ENCODE measurements around the gene NXT1. TPM values are rescaled to one million over a fixed set of nuclear protein-coding genes. Genes with fewer than 3 reads are reported as not detected.
"Not testable (repeated sequence)": the region's sequence is repeated elsewhere in the genome, so short reads cannot be mapped to it uniquely, and the experiment has no call there.

Gene NXT1
- polyA plus RNA-seq, 4 donors: 4.9 to 22.2 (median 13.7) TPM

DNA sequence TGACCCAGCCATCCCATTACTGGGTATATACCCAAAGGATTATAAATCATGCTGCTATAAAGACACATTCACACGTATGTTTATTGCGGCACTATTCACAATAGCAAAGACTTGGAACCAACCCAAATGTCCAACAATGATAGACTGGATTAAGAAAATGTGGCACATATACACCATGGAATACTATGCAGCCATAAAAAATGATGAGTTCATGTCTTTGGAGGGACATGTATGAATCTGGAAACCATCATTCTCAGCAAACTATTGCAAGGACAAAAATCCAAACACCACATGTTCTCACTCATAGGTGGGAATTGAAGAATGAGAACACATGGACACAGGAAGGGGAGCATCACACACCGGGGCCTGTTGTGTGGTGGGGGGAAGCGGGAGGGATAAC, 43.2 kb upstream of the NXT1 start:
- DNase-seq; H3K9me3 ChIP-seq (ENCODE audit: control insufficient read depth in 2 of 2, insufficient read depth in 1 of 2, low read depth in 1 of 2, low read length in 1 of 2); H3K27me3 ChIP-seq (ENCODE audit: control insufficient read depth in 3 of 3, insufficient read depth in 3 of 3, low read length in 3 of 3); H3K27ac ChIP-seq (ENCODE audit: low read depth in 1 of 3, low read length in 2 of 3); H3K36me3 ChIP-seq (ENCODE audit: control insufficient read depth in 3 of 3, insufficient read depth in 2 of 3, low read depth in 1 of 3, low read length in 3 of 3); H3K4me1 ChIP-seq (ENCODE audit: control insufficient read depth in 3 of 3, insufficient read depth in 2 of 3, low read depth in 1 of 3, low read length in 2 of 3); FAIRE-seq; H3K4me3 ChIP-seq (ENCODE audit: low read depth in 1 of 3, low read length in 3 of 3): not testable (repeated sequence)
- WGBS, 3 donors: 92 to 95% (median 93%) methylated on average over 2 of the region's 4 CpGs

DNA sequence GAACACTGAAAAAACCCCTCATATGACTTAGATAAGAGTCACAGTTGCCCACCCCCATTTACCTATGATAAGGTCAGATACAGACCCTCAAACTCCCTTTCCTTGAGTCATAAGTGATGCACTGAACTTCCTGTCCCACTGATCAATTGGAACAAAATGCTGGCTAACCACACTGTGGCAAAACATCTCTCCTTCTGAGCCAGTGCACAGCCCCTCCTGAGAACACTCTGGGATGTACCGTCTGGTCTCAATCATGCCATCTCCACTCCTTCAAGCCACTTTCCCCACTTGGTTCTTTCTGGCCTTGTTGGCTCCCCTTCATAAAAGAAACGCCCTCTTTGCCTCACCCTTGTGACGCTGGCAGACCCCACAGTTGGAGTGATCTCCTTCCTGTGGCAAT, 42.6 kb upstream of the NXT1 start:
- no peaks in the 10 kb centered on the region for H3K9me3 ChIP-seq (ENCODE audit: control insufficient read depth in 2 of 2, insufficient read depth in 1 of 2, low read depth in 1 of 2, low read length in 1 of 2)
- no peak for FAIRE-seq
- 74 to 87% (median 84%) methylated on average over 3 of the region's 3 CpGs for WGBS, 3 donors

DNA sequence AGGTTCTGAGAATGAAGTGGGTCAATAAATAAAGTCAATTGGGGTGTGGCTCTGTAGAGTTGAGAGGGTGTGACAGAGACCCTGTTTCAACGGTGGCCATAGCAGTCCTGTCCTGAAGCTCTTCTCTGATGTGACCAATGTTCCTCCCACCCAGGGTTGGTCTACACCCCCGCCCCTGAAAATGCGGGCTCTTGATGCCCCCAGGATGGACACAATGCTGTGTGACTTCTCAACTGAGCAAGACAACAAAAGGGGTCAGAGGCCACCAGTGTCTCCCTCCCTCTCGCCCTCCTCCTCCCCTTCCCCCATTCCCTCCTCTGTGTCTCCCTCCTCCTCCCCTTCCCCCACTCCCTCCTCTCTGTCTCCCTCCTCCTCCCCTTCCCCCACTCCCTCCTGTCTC, 41.7 kb upstream of the NXT1 start:
- Histone ChIP-seq H3K27me3 (ENCODE audit: control insufficient read depth in 3 of 3, insufficient read depth in 3 of 3, low read length in 3 of 3) (no peaks in the 10 kb centered on the region), H3K27ac (ENCODE audit: low read depth in 1 of 3, low read length in 2 of 3) (no peak overlapping the region), H3K4me3 (ENCODE audit: low read depth in 1 of 3, low read length in 3 of 3) (no peak overlapping the region), H3K4me1 (ENCODE audit: control insufficient read depth in 3 of 3, insufficient read depth in 2 of 3, low read depth in 1 of 3, low read length in 2 of 3) (no peaks in the 10 kb centered on the region), H3K36me3 (ENCODE audit: control insufficient read depth in 3 of 3, insufficient read depth in 2 of 3, low read depth in 1 of 3, low read length in 3 of 3) (no peaks in the 10 kb centered on the region), H3K9me3 (ENCODE audit: control insufficient read depth in 2 of 2, insufficient read depth in 1 of 2, low read depth in 1 of 2, low read length in 1 of 2) (no peaks in the 10 kb centered on the region)
- 53 to 72% (median 56%) methylated on average over 4 of the region's 4 CpGs for WGBS, 3 donors
- DNase-seq (no peak), FAIRE-seq (no peak)

More for the DNA sequence above, 42.6 kb upstream of the NXT1 start:
- Histone ChIP-seq H3K27ac (ENCODE audit: low read depth in 1 of 3, low read length in 2 of 3) (no peak overlapping the region), H3K4me3 (ENCODE audit: low read depth in 1 of 3, low read length in 3 of 3) (no peak overlapping the region), H3K36me3 (ENCODE audit: control insufficient read depth in 3 of 3, insufficient read depth in 2 of 3, low read depth in 1 of 3, low read length in 3 of 3) (no peaks in the 10 kb centered on the region), H3K4me1 (ENCODE audit: control insufficient read depth in 3 of 3, insufficient read depth in 2 of 3, low read depth in 1 of 3, low read length in 2 of 3) (no peaks in the 10 kb centered on the region), H3K27me3 (ENCODE audit: control insufficient read depth in 3 of 3, insufficient read depth in 3 of 3, low read length in 3 of 3) (no peaks in the 10 kb centered on the region)
- DNase-seq: no peak

DNA sequence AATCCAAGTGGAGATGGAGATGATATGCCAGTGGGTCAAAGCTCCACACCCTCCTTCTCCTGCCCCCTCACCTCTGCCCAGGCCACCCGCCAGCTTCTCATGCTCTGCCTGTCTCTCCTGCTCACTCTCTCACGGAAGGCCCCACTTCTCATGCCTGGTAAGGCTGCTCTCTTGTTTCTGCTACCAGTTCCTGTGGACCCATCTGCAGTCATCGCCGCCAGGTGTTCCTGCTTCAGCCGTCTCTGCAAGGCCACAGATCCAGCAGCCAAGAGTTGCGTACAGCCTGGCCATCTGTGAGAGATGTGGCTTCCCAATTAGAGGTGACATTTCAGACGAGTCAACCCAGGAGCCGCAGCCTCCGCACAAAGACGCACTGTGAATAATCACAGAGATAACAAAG, 40.8 kb upstream of the NXT1 start:
- Histone ChIP-seq H3K27ac (ENCODE audit: low read depth in 1 of 3, low read length in 2 of 3) (no peak overlapping the region), H3K9me3 (ENCODE audit: control insufficient read depth in 2 of 2, insufficient read depth in 1 of 2, low read depth in 1 of 2, low read length in 1 of 2) (no peaks in the 10 kb centered on the region), H3K36me3 (ENCODE audit: control insufficient read depth in 3 of 3, insufficient read depth in 2 of 3, low read depth in 1 of 3, low read length in 3 of 3) (no peaks in the 10 kb centered on the region), H3K27me3 (ENCODE audit: control insufficient read depth in 3 of 3, insufficient read depth in 3 of 3, low read length in 3 of 3) (no peaks in the 10 kb centered on the region), H3K4me1 (ENCODE audit: control insufficient read depth in 3 of 3, insufficient read depth in 2 of 3, low read depth in 1 of 3, low read length in 2 of 3) (no peaks in the 10 kb centered on the region), H3K4me3 (ENCODE audit: low read depth in 1 of 3, low read length in 3 of 3) (no peak overlapping the region)
- DNase-seq (no peak), FAIRE-seq (no peak)
- WGBS, 3 donors: 82 to 89% (median 84%) methylated on average over 10 of the region's 10 CpGs

DNA sequence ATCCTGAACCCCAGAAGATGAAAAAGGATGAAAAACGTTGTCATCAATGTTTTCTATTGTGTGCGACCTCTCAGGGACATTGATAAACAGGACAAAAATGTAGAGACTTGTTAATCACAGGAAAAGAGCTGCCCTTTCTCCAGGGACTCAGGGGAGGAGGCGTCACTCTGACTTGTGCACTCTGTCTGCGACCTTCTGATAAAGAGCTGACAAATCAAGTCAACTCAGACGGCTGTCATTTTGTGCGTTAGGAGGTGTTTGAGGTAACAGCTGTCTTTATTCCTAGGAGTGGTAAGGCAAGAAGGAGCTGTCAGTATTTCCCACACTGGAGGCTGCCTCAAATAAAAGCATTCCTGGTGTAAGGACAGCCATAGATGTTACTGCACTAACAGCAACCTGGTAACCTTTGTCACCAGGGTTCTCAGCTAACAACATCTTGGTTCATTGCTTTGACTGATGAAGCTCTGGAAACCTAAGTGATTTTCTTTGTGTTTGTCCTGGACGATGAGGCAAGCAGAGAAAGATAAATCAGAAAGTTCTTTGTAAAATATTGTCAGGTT, 38.6 kb upstream of the NXT1 start:
- Histone ChIP-seq H3K9me3 (ENCODE audit: control insufficient read depth in 2 of 2, insufficient read depth in 1 of 2, low read depth in 1 of 2, low read length in 1 of 2) (no peaks in the 10 kb centered on the region), H3K27ac (ENCODE audit: low read depth in 1 of 3, low read length in 2 of 3) (no peak overlapping the region), H3K36me3 (ENCODE audit: control insufficient read depth in 3 of 3, insufficient read depth in 2 of 3, low read depth in 1 of 3, low read length in 3 of 3) (no peaks in the 10 kb centered on the region), H3K4me1 (ENCODE audit: control insufficient read depth in 3 of 3, insufficient read depth in 2 of 3, low read depth in 1 of 3, low read length in 2 of 3) (no peaks in the 10 kb centered on the region), H3K27me3 (ENCODE audit: control insufficient read depth in 3 of 3, insufficient read depth in 3 of 3, low read length in 3 of 3) (no peaks in the 10 kb centered on the region), H3K4me3 (ENCODE audit: low read depth in 1 of 3, low read length in 3 of 3) (no peak overlapping the region)
- no peak for FAIRE-seq
- 24 to 49% (median 27%) methylated on average over 7 of the region's 7 CpGs for WGBS, 3 donors
- DNase-seq: peak in 1 of 2 donors; percentile 2

DNA sequence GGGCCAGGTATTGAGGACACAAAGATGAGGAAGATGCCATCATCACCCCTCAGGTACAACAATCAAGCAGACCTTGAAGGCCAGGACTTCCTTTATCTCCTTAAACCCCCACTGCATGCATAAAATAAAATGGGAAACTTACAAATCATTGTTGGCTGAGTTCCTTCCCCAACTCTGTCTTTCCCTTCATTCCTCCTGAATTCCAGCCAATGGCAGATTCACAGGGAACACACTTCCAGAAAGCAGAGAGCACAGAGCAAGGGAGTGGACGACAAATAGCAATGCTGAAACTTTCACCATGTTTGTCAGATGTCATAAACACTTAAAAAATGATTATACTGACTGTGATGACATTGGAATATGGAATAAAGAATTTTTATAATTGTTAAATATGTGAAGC, 37.3 kb upstream of the NXT1 start:
- 66 to 82% (median 67%) methylated on average over 1 of the region's 1 CpG for WGBS, 3 donors
- Histone ChIP-seq H3K9me3 (ENCODE audit: control insufficient read depth in 2 of 2, insufficient read depth in 1 of 2, low read depth in 1 of 2, low read length in 1 of 2) (no peaks in the 10 kb centered on the region), H3K4me3 (ENCODE audit: low read depth in 1 of 3, low read length in 3 of 3) (no peak overlapping the region), H3K27me3 (ENCODE audit: control insufficient read depth in 3 of 3, insufficient read depth in 3 of 3, low read length in 3 of 3) (no peaks in the 10 kb centered on the region), H3K4me1 (ENCODE audit: control insufficient read depth in 3 of 3, insufficient read depth in 2 of 3, low read depth in 1 of 3, low read length in 2 of 3) (no peaks in the 10 kb centered on the region), H3K36me3 (ENCODE audit: control insufficient read depth in 3 of 3, insufficient read depth in 2 of 3, low read depth in 1 of 3, low read length in 3 of 3) (no peaks in the 10 kb centered on the region), H3K27ac (ENCODE audit: low read depth in 1 of 3, low read length in 2 of 3) (no peak overlapping the region)
- DNase-seq: no peak
- FAIRE-seq: no peak

DNA sequence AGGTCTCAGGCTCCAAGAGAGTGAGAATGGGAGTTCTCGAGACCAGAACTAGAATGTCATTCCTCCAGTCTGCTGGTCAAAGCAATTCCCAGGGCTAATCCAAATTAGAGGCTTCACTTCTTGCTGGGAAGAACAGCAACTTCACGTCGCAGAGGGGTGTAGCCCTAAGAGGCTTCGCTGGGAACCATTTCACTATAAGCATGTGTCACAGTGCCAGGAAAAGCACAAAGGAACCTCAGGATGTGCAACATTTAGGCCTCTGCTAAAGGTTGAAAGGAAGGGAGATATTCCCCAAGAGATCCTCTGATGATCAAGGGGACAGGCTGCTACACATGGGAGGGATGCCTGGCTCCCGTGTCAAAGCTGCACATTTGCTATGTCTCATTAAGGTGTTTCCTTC, 35.9 kb upstream of the NXT1 start:
- FAIRE-seq (no peak), DNase-seq (no peak)
- no peaks in the 10 kb centered on the region for H3K9me3 ChIP-seq (ENCODE audit: control insufficient read depth in 2 of 2, insufficient read depth in 1 of 2, low read depth in 1 of 2, low read length in 1 of 2)
- no peak overlapping the region for H3K4me3 ChIP-seq (ENCODE audit: low read depth in 1 of 3, low read length in 3 of 3)
- H3K4me1 ChIP-seq (ENCODE audit: control insufficient read depth in 3 of 3, insufficient read depth in 2 of 3, low read depth in 1 of 3, low read length in 2 of 3): no peaks in the 10 kb centered on the region
- no peaks in the 10 kb centered on the region for H3K27me3 ChIP-seq (ENCODE audit: control insufficient read depth in 3 of 3, insufficient read depth in 3 of 3, low read length in 3 of 3)
- H3K27ac ChIP-seq (ENCODE audit: low read depth in 1 of 3, low read length in 2 of 3): peak overlapping the region in 1 of 3 donors; percentile 93
- H3K36me3 ChIP-seq (ENCODE audit: control insufficient read depth in 3 of 3, insufficient read depth in 2 of 3, low read depth in 1 of 3, low read length in 3 of 3): no peaks in the 10 kb centered on the region
- 79 to 92% (median 82%) methylated on average over 5 of the region's 5 CpGs for WGBS, 3 donors

DNA sequence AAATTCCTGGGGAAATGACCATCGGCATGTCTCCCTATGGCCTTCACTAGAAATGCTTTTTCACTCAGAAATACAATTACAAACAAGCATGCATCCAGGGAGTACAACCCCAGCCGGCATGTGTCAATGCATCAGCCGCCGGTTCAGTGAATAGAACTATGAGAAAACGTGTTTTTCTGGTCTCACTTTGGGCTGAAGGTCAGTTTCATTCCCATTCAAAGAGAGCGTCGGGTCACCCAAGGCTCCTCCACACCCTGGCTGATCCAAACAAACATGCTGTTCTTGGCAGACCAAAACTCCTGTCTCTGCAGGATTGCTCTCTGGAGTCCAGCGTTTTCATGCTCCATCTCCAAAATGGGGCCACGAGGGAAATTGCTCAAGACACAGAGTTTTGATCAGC, 35.5 kb upstream of the NXT1 start:
- Histone ChIP-seq H3K27me3 (ENCODE audit: control insufficient read depth in 3 of 3, insufficient read depth in 3 of 3, low read length in 3 of 3) (no peaks in the 10 kb centered on the region), H3K36me3 (ENCODE audit: control insufficient read depth in 3 of 3, insufficient read depth in 2 of 3, low read depth in 1 of 3, low read length in 3 of 3) (no peaks in the 10 kb centered on the region), H3K27ac (ENCODE audit: low read depth in 1 of 3, low read length in 2 of 3) (peak overlapping the region in 1 of 3 donors; percentile 93), H3K4me1 (ENCODE audit: control insufficient read depth in 3 of 3, insufficient read depth in 2 of 3, low read depth in 1 of 3, low read length in 2 of 3) (no peaks in the 10 kb centered on the region), H3K9me3 (ENCODE audit: control insufficient read depth in 2 of 2, insufficient read depth in 1 of 2, low read depth in 1 of 2, low read length in 1 of 2) (no peaks in the 10 kb centered on the region), H3K4me3 (ENCODE audit: low read depth in 1 of 3, low read length in 3 of 3) (no peak overlapping the region)
- WGBS, 3 donors: 34 to 59% (median 40%) methylated on average over 9 of the region's 9 CpGs
- FAIRE-seq: no peak
- no peak for DNase-seq

DNA sequence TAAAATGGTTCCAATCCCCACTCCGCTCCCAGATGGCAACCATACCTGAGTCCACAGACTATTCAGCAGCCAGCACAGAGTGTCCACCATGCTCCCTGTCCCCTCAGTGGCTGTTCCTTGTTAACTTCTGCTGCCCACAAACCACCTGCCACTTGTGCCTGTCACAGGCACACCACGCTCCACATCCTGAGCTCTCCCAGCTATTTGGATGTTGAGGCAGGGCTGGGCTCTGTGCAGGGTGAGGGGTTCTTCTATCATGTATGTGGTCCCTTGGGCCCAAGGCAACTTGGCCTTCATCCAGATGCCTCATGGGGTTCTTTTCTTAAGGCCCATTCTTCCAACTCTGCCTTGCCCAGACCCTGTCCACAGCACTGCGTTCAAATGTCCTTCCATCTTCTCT, 34.0 kb upstream of the NXT1 start:
- no peaks in the 10 kb centered on the region for H3K27me3 ChIP-seq (ENCODE audit: control insufficient read depth in 3 of 3, insufficient read depth in 3 of 3, low read length in 3 of 3)
- FAIRE-seq (no peak), DNase-seq (no peak)
- H3K27ac ChIP-seq (ENCODE audit: low read depth in 1 of 3, low read length in 2 of 3): no peak overlapping the region
- no peaks in the 10 kb centered on the region for H3K36me3 ChIP-seq (ENCODE audit: control insufficient read depth in 3 of 3, insufficient read depth in 2 of 3, low read depth in 1 of 3, low read length in 3 of 3)
- WGBS, 3 donors: 92 to 93% (median 92%) methylated on average over 3 of the region's 3 CpGs
- H3K4me3 ChIP-seq (ENCODE audit: low read depth in 1 of 3, low read length in 3 of 3): no peak overlapping the region
- H3K9me3 ChIP-seq (ENCODE audit: control insufficient read depth in 2 of 2, insufficient read depth in 1 of 2, low read depth in 1 of 2, low read length in 1 of 2): peaks cover 0 to 11% of the 10 kb centered on the region in 2 donors
- no peaks in the 10 kb centered on the region for H3K4me1 ChIP-seq (ENCODE audit: control insufficient read depth in 3 of 3, insufficient read depth in 2 of 3, low read depth in 1 of 3, low read length in 2 of 3)
